Activated naive CD4-positive, alpha-beta T cell treated with anti-CD3 and anti-CD28 coated beads, Interleukin-2, amount 50 U/mL, for 16 hours (primary cell): ENCODE results near the gene UBTD1.
"Not testable (repeated sequence)": the region's sequence is repeated elsewhere in the genome, so short reads cannot be mapped to it uniquely, and the experiment has no call there.

ENCODE experiments used
- DNase-seq: peaks from one replicate; pipeline ENCODE4 v3.0.0-alpha.2; 2020

UBTD1 gene

GRCh38 chr10:97567891-97568290 lies 69.2 kb downstream of the UBTD1 start:
- no peak for DNase-seq

- no peak for DNase-seq
Observed at GRCh38 chr10:97570146-97570788, 71.5 kb downstream of the UBTD1 start.

- no peak for DNase-seq
Observed at GRCh38 chr10:97570789-97571471, 72.2 kb downstream of the UBTD1 start.

GRCh38 chr10:97571622-97572021 lies 72.9 kb downstream of the UBTD1 start:
- DNase-seq: no peak

- DNase-seq: peak; percentile 54
Observed at GRCh38 chr10:97572214-97572989, 73.7 kb downstream of the UBTD1 start, which contains the start of gene ANKRD2. Gene ANKRD2 (plus strand): TSS chr10:97572779. CDS start chr10:97572789, 10 bp downstream.

- DNase-seq: no peak
Observed at GRCh38 chr10:97573021-97573420, 74.3 kb downstream of the UBTD1 start.

- DNase-seq: no peak
Observed at GRCh38 chr10:97573672-97574071, 74.9 kb downstream of the UBTD1 start.

GRCh38 chr10:97574374-97575126 lies 75.8 kb downstream of the UBTD1 start:
- DNase-seq: no peak

GRCh38 chr10:97575127-97575668 lies 76.5 kb downstream of the UBTD1 start:
- DNase-seq: no peak

GRCh38 chr10:97576487-97576886 lies 77.8 kb downstream of the UBTD1 start:
- not testable (repeated sequence) for DNase-seq

- no peak for DNase-seq
Observed at GRCh38 chr10:97577701-97578100, 79.0 kb downstream of the UBTD1 start.

GRCh38 chr10:97578171-97578844 lies 79.6 kb downstream of the UBTD1 start:
- no peak for DNase-seq

- no peak for DNase-seq
Observed at GRCh38 chr10:97580421-97581367, 82.0 kb downstream of the UBTD1 start.

- no peak for DNase-seq
Observed at GRCh38 chr10:97582169-97582568, 83.4 kb downstream of the UBTD1 start.

GRCh38 chr10:97583476-97583875 lies 84.8 kb downstream of the UBTD1 start:
- DNase-seq: no peak

- no peak for DNase-seq
Observed at GRCh38 chr10:97584060-97584797, 85.5 kb downstream of the UBTD1 start, which contains the start of gene HOGA1. Gene HOGA1 (plus strand): TSS chr10:97584389. CDS start chr10:97584704, 315 bp downstream.

GRCh38 chr10:97584798-97585438 lies 86.2 kb downstream of the UBTD1 start:
- no peak for DNase-seq

- no peak for DNase-seq
Observed at GRCh38 chr10:97585439-97585811, 86.7 kb downstream of the UBTD1 start.

GRCh38 chr10:97587183-97587582 lies 88.5 kb downstream of the UBTD1 start:
- DNase-seq: no peak

GRCh38 chr10:97589479-97589878 lies 90.8 kb downstream of the UBTD1 start, which contains the start of gene C10orf62:
Gene C10orf62 (plus strand): TSS chr10:97589721. CDS start chr10:97589898, 177 bp downstream.
- no peak for DNase-seq
